Osteoblast (primary cell): ENCODE data around the gene CTBP2. TPM values are rescaled to one million over a fixed set of nuclear protein-coding genes. Genes with fewer than 3 reads are reported as not detected.

Source experiments
- DNase-seq: peaks from one replicate; pipeline ENCODE4 v3.0.0; 2011; ENCODE audit warnings: low spot score, mixed read lengths; ENCODE audit not compliant: insufficient read length; ENCODE audit errors: missing footprints
- H2AFZ ChIP-seq: 2 replicates; pipeline ENCODE4 v1.6.0; 2011; ENCODE audit warnings: mild to moderate bottlenecking, low read length
- H3K27ac ChIP-seq: 2 replicates; pipeline ENCODE4 v1.5.1; 2011; ENCODE audit warnings: mild to moderate bottlenecking, low read depth, low read length, moderate library complexity
- H3K27me3 ChIP-seq: 2 replicates; pipeline ENCODE4 v1.6.0; 2012; ENCODE audit warnings: mild to moderate bottlenecking, control low read depth, inconsistent platforms, low read length, moderate library complexity; ENCODE audit not compliant: insufficient read depth
- H3K36me3 ChIP-seq: 2 replicates; pipeline ENCODE4 v1.5.1; 2011; ENCODE audit warnings: mild to moderate bottlenecking, low read length, control low read depth, moderate library complexity; ENCODE audit not compliant: insufficient read depth
- H3K4me1 ChIP-seq: 2 replicates; pipeline ENCODE4 v1.5.1; 2011; ENCODE audit warnings: mild to moderate bottlenecking, low read length, control low read depth, moderate library complexity; ENCODE audit not compliant: insufficient read depth
- H3K4me2 ChIP-seq: 2 replicates; pipeline ENCODE4 v1.6.0; 2011; ENCODE audit warnings: mild to moderate bottlenecking, low read length; ENCODE audit not compliant: insufficient read depth
- H3K4me3 ChIP-seq: fragments of 200-600 bp; sonication (generic); 3 replicates; pipeline ENCODE4 v1.5.1; 2012; ENCODE audit warnings: mild to moderate bottlenecking, low read length, inconsistent platforms; ENCODE audit not compliant: insufficient read depth
- H3K79me2 ChIP-seq: 2 replicates; pipeline ENCODE4 v1.6.0; 2012; ENCODE audit warnings: mild to moderate bottlenecking, low read length, control low read depth, inconsistent platforms; ENCODE audit not compliant: insufficient read depth
- H3K9me3 ChIP-seq: 2 replicates; pipeline ENCODE4 v1.5.1; 2011; ENCODE audit warnings: low read depth, low read length, control low read depth
- H4K20me1 ChIP-seq: 2 replicates; pipeline ENCODE4 v1.6.0; 2012; ENCODE audit warnings: mild to moderate bottlenecking, low read length, control low read depth; ENCODE audit not compliant: insufficient read depth
- CTCF ChIP-seq: IDR thresholded peaks from 2 replicates; pipeline ENCODE4 v1.5.1; 2011; ENCODE audit warnings: mild to moderate bottlenecking, low read depth, low read length, moderate library complexity; ENCODE audit errors: extremely low read depth
- total RNA-seq: library from RNA; depleted of rRNA; stranded (reverse); fragments of >200 nt; gene quantifications from 2 replicates; pipeline ENCODE4 v1.2.3, GENCODE V29; 2012

Gene CTBP2
- total RNA-seq, 1 donor, result 65.9 TPM

GRCh38 chr10:125025341-125025740 is 135.0 kb downstream of the CTBP2 start:
- Histone ChIP-seq H3K9me3 (no peaks in the 10 kb centered on the region), H3K27ac (no peak overlapping the region), H3K36me3 (peaks cover 14% of the 10 kb centered on the region), H2AFZ (no peak overlapping the region), H4K20me1 (peaks cover 57% of the 10 kb centered on the region), H3K4me1 (peaks cover 5% of the 10 kb centered on the region), H3K79me2 (peaks cover 77% of the 10 kb centered on the region), H3K4me3 (no peak overlapping the region), H3K27me3 (no peaks in the 10 kb centered on the region), H3K4me2 (no peak overlapping the region)
- TF ChIP-seq CTCF, result no peak
- DNase-seq, result no peak

- DNase-seq, result no peak
- Histone ChIP-seq H3K36me3 (peaks cover 14% of the 10 kb centered on the region), H3K4me3 (no peak overlapping the region), H3K9me3 (no peaks in the 10 kb centered on the region), H4K20me1 (peaks cover 56% of the 10 kb centered on the region), H3K79me2 (peaks cover 77% of the 10 kb centered on the region), H3K27me3 (no peaks in the 10 kb centered on the region), H3K4me2 (no peak overlapping the region), H3K4me1 (peaks cover 1% of the 10 kb centered on the region), H3K27ac (no peak overlapping the region), H2AFZ (no peak overlapping the region)
- no peak for TF ChIP-seq CTCF
Observed at GRCh38 chr10:125024497-125025234, 135.7 kb downstream of the CTBP2 start.

- Histone ChIP-seq H3K79me2 (peaks cover 79% of the 10 kb centered on the region), H3K9me3 (no peaks in the 10 kb centered on the region), H3K4me1 (no peaks in the 10 kb centered on the region), H3K4me2 (no peak overlapping the region), H3K4me3 (no peak overlapping the region), H3K27ac (no peak overlapping the region), H3K27me3 (no peaks in the 10 kb centered on the region), H3K36me3 (peaks cover 14% of the 10 kb centered on the region), H2AFZ (no peak overlapping the region), H4K20me1 (peaks cover 59% of the 10 kb centered on the region)
- DNase-seq, result no peak
- TF ChIP-seq CTCF, result no peak
Observed at GRCh38 chr10:125023862-125024496, 136.4 kb downstream of the CTBP2 start.

- Histone ChIP-seq H3K27me3 (no peaks in the 10 kb centered on the region), H4K20me1 (peaks cover 59% of the 10 kb centered on the region), H2AFZ (no peak overlapping the region), H3K27ac (no peak overlapping the region), H3K79me2 (peaks cover 79% of the 10 kb centered on the region), H3K9me3 (no peaks in the 10 kb centered on the region), H3K36me3 (peaks cover 14% of the 10 kb centered on the region), H3K4me2 (no peak overlapping the region), H3K4me3 (no peak overlapping the region), H3K4me1 (no peaks in the 10 kb centered on the region)
- TF ChIP-seq CTCF, result no peak
- no peak for DNase-seq
Observed at GRCh38 chr10:125023255-125023654, 137.1 kb downstream of the CTBP2 start.
